RPMI7951 (cell line): Measurements from ENCODE around the gene CIRBP. TPM values are rescaled to one million over a fixed set of nuclear protein-coding genes. Genes with fewer than 3 reads are reported as not detected.
A peak's percentile ranks its signal among the peaks of the same experiment; 100 is the strongest.
"Not testable (repeated sequence)": the region's sequence is repeated elsewhere in the genome, so short reads cannot be mapped to it uniquely, and the experiment has no call there.

Source experiments
- DNase-seq: peaks from one replicate; pipeline ENCODE4 v3.0.0-alpha.2; 2012; ENCODE audit warnings: low read depth
- total RNA-seq: library from RNA; depleted of rRNA; stranded (reverse); fragments of >200 nt; shearing (Covaris generic); gene quantifications from 2 replicates; pipeline ENCODE4 v1.2.3, GENCODE V29; 2014

CIRBP gene
- total RNA-seq, 1 experiment from 2014 or later: 44.2 TPM

GRCh38 chr19:1243768-1244692, 25.1 kb upstream of the CIRBP start:
- DNase-seq: peak; percentile 79

- no peak for DNase-seq
Observed at GRCh38 chr19:1244693-1245451, 24.3 kb upstream of the CIRBP start.

- no peak for DNase-seq
Observed at GRCh38 chr19:1245494-1246264, 23.5 kb upstream of the CIRBP start.

GRCh38 chr19:1246265-1247087, 22.7 kb upstream of the CIRBP start:
- not testable (repeated sequence) for DNase-seq

GRCh38 chr19:1247748-1248138, 21.4 kb upstream of the CIRBP start:
- DNase-seq: no peak

- DNase-seq: peak; percentile 84
Observed at GRCh38 chr19:1248139-1248785, 20.9 kb upstream of the CIRBP start, which contains the start of gene MIDN. Gene MIDN, plus strand, starts transcription at chr19:1248583. Its CDS starts 1,714 bp downstream, at chr19:1250297.

GRCh38 chr19:1248786-1249297, 20.3 kb upstream of the CIRBP start:
- peak; percentile 68 for DNase-seq

GRCh38 chr19:1249298-1249989, 19.7 kb upstream of the CIRBP start:
- DNase-seq: peak; percentile 96

GRCh38 chr19:1249990-1250436, 19.1 kb upstream of the CIRBP start:
- DNase-seq: no peak

- no peak for DNase-seq
Observed at GRCh38 chr19:1250437-1251260, 18.5 kb upstream of the CIRBP start.

- peak; percentile 77 for DNase-seq
Observed at GRCh38 chr19:1251330-1252220, 17.6 kb upstream of the CIRBP start.

- DNase-seq: peak; percentile 98
Observed at GRCh38 chr19:1252221-1252820, 16.8 kb upstream of the CIRBP start.

GRCh38 chr19:1252821-1253513, 16.2 kb upstream of the CIRBP start:
- peak; percentile 98 for DNase-seq

GRCh38 chr19:1253514-1254080, 15.5 kb upstream of the CIRBP start:
- no peak for DNase-seq

- DNase-seq: peak; percentile 82
Observed at GRCh38 chr19:1254081-1254527, 15.0 kb upstream of the CIRBP start.
